Gastroesophageal sphincter (tissue), 4 donors: Measurements from ENCODE around the gene ORAI2. TPM values are rescaled to one million over a fixed set of nuclear protein-coding genes. Genes with fewer than 3 reads are reported as not detected.

ENCODE experiments used
- ATAC-seq: fragments of 150-250 bp; one replicate; pipeline ENCODE4 v1.9.1; 2016; ENCODE audit warnings: mild to moderate bottlenecking, moderate library complexity
- H3K27ac ChIP-seq, 4 donors: fragments of 200-600 bp; sonication (generic) in 3 of 4; 1 replicate in 3 of 4; 2 replicates in 1 of 4; pipeline ENCODE4 v1.5.1; 2016 to 2019
- H3K27me3 ChIP-seq: fragments of 200-600 bp; sonication (generic); one replicate; pipeline ENCODE4 v1.5.1; 2019
- H3K36me3 ChIP-seq, 2 donors: fragments of 200-600 bp; sonication (generic); one replicate each; pipeline ENCODE4 v1.5.1; 2019; ENCODE audit warnings: control low read depth in 1 of 2
- H3K4me1 ChIP-seq, 3 donors: fragments of 200-600 bp; sonication (generic); 1 replicate in 2 of 3; 2 replicates in 1 of 3; pipeline ENCODE4 v1.5.1; 2016 to 2019; ENCODE audit warnings: control low read depth in 2 of 3
- H3K4me3 ChIP-seq, 2 donors: fragments of 200-600 bp; sonication (generic); one replicate each; pipeline ENCODE4 v1.5.1; 2019; ENCODE audit warnings: mild to moderate bottlenecking in 1 of 2, moderate library complexity in 1 of 2
- H3K9me3 ChIP-seq, 3 donors: fragments of 200-600 bp; sonication (generic); one replicate each; pipeline ENCODE4 v1.5.1; 2017 to 2019; ENCODE audit warnings: control low read depth in 2 of 3
- EP300 ChIP-seq: sonication (generic); formaldehyde crosslinking; IDR thresholded peaks from one replicate; pipeline ENCODE4 v1.6.1; 2017; ENCODE audit warnings: antibody characterized with exemption, mild to moderate bottlenecking
- POLR2A ChIP-seq, 2 donors: fragments of 450-650 bp; IDR thresholded peaks; one replicate each; pipeline ENCODE4 v1.6.1; 2017; ENCODE audit warnings: antibody characterized with exemption in 2 of 2, mild to moderate bottlenecking in 2 of 2, moderate library complexity in 1 of 2
- POLR2AphosphoS5 ChIP-seq: sonication (generic); formaldehyde crosslinking; IDR thresholded peaks from one replicate; pipeline ENCODE4 v1.6.1; 2017; ENCODE audit warnings: antibody characterized with exemption
- WGBS, 2 donors: methylation state at CpG; one replicate each; pipeline ENCODE4 v1.1.5; 2018; ENCODE audit warnings: low coverage in 1 of 2; 5-methylcytosine and 5-hydroxymethylcytosine counted together
- total RNA-seq, 4 donors: library from RNA; depleted of rRNA; stranded (reverse); fragments of >200 nt; gene quantifications; one replicate each; pipeline ENCODE4 v1.1.0, GENCODE V29; 2016
- TF ChIP-seq, protein P1 (sequence below), 4 experiments: fragments of 200-600 bp in 2 of 4; fragments of 450-650 bp in 2 of 4; sonication (generic) in 1 of 4; IDR thresholded peaks; one replicate each; pipeline ENCODE4 v1.5.1; 2017 to 2019; ENCODE audit warnings: antibody characterized with exemption in 4 of 4, mild to moderate bottlenecking in 2 of 4, moderate library complexity in 2 of 4

The ORAI2 gene
- total RNA-seq, 4 donors from 2014 or later, result 3.3 to 15.6 (median 6.7) TPM

DNA sequence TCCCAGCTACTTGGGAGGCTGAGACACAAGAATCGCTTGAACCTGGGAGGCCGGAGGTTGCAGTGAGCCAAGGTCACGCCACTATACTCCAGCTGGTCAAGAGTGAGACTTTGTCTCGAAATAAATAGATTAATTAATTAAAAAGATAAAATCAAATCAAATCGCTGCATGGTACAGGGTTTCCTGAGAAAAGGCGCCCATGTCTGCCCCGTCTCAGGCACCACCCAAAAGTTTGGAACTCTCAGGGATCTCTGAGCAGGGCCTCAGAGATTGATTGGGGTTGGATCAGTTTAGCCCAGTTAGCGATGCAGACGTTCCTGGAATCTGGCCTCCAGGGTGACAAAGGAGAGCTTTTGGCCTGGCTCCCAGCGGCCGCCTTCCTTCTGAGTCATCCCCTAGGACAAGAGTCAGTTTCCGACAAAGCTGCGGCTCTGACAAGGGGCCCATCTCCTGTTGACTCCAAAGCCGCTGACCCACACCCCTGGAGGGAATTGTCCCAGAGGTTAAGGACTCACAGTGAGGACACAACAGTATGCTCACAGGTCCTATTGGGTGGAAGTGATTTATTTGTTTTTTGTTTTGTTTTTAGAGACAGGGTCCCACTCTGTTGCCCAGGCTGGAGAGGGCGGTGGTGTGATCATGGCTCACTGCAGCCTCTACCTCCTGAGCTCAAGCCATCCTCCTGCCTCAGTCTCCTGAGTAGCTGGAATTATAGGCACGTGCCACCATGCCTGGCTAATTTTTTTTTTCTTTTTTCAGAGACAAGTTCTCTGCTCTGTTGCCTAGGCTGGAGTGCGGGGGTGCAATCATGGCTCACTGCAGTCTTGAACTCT is 6.8 kb downstream of the ORAI2 start:
- H3K9me3 ChIP-seq, result no peaks in the 10 kb centered on the region
- no peak overlapping the region for H3K27ac ChIP-seq
- peak; percentile 71 for ATAC-seq

DNA sequence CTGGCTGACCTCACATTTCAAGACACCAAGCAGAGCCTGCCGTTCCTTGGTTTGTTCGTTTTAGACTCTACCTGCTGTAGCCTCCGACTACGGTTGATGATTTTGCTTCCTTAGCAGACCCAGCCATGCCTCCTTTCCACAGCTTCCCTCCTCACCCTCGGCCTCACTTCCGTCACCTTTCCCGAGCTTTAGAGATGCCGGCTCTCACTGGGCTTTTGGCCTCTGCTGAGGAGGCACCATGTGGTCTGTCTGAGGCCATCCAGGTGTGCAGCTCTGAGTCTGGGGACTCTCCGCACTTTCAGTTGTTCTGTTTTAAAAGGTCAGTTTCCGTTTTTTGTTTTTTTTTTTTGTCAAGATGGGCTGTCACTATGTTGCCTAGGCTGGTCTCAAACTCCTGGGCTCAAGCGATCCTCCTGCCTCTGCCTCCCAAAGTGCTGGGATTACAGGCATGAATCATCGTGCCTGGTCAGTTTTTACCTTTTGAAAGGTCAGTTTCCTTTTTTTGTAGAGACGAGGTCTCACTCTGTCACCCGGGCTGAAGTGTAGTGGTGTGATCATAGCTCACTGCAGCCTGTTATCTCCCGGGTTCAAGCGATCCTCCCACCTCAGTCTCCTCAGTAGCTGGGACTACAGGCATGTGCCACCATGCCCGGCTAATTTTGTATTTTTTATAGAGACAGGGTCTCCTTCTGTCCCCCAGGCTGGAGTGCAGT is 11.7 kb downstream of the ORAI2 start:
- Histone ChIP-seq H3K36me3 (peaks cover 0 to 29% of the 10 kb centered on the region in 2 donors), H3K4me1 (peaks cover 0 to under 1% (median 0%) of the 10 kb centered on the region in 3 donors), H3K27ac (no peak overlapping the region), H3K4me3 (no peak overlapping the region), H3K27me3 (no peaks in the 10 kb centered on the region), H3K9me3 (no peaks in the 10 kb centered on the region)
- WGBS, 2 donors, result 88 to 91% methylated on average over 8 to 13 of the region's 17 CpGs
- TF ChIP-seq, protein P1, sequence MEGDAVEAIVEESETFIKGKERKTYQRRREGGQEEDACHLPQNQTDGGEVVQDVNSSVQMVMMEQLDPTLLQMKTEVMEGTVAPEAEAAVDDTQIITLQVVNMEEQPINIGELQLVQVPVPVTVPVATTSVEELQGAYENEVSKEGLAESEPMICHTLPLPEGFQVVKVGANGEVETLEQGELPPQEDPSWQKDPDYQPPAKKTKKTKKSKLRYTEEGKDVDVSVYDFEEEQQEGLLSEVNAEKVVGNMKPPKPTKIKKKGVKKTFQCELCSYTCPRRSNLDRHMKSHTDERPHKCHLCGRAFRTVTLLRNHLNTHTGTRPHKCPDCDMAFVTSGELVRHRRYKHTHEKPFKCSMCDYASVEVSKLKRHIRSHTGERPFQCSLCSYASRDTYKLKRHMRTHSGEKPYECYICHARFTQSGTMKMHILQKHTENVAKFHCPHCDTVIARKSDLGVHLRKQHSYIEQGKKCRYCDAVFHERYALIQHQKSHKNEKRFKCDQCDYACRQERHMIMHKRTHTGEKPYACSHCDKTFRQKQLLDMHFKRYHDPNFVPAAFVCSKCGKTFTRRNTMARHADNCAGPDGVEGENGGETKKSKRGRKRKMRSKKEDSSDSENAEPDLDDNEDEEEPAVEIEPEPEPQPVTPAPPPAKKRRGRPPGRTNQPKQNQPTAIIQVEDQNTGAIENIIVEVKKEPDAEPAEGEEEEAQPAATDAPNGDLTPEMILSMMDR (IDR thresholded peaks at IDR 0.05), result no peak
- TF ChIP-seq POLR2AphosphoS5 (no peak), POLR2A (IDR thresholded peaks at IDR 0.05) (no peak), EP300 (no peak)
- ATAC-seq, result no peak

More for the DNA sequence above, 6.8 kb downstream of the ORAI2 start:
- no peak overlapping the region for H3K4me3 ChIP-seq
- H3K4me1 ChIP-seq, result peaks cover 0 to 5% (median 0%) of the 10 kb centered on the region in 3 donors
- TF ChIP-seq POLR2A (IDR thresholded peaks at IDR 0.05), result no peak
- no peak for TF ChIP-seq EP300
- TF ChIP-seq POLR2AphosphoS5, result no peak
- TF ChIP-seq, protein P1 (IDR thresholded peaks at IDR 0.05), result no peak
- WGBS, 2 donors, result 69 to 72% methylated on average over 12 to 14 of the region's 17 CpGs
- H3K27me3 ChIP-seq, result no peaks in the 10 kb centered on the region
- peaks cover 0 to 11% of the 10 kb centered on the region in 2 donors for H3K36me3 ChIP-seq

DNA sequence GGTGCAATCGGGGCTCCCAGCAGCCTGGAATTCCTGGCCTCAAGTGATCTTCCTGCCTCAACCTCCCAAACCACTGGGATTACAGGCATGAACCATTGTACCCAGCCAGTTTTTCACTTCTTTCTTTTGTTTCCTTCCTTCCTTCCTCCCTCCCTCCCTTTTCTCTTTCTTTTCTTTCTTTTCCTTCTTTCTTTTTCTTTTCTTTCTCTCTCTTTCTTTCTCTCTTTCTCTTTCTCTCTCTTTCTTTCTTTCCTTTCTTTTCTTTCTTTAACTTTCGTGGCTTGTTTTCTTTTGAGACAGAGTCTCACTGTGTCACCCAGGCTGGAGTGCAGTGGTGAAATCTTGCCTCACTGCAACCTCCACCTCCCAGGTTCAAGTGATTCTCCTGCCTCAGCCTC is 12.3 kb downstream of the ORAI2 start:
- H3K4me1 ChIP-seq, result no peaks in the 10 kb centered on the region
- H3K36me3 ChIP-seq, result peaks cover 0 to 29% of the 10 kb centered on the region in 2 donors
- no peak overlapping the region for H3K27ac ChIP-seq
- TF ChIP-seq POLR2A (IDR thresholded peaks at IDR 0.05), result no peak
- TF ChIP-seq POLR2AphosphoS5, result no peak
- no peak for TF ChIP-seq EP300
- TF ChIP-seq, protein P1 (IDR thresholded peaks at IDR 0.05), result no peak
- WGBS, 2 donors, result 100% methylated on average over 1 to 2 of the region's 2 CpGs
- no peaks in the 10 kb centered on the region for H3K27me3 ChIP-seq
- no peak for ATAC-seq
- H3K4me3 ChIP-seq, result no peak overlapping the region
- no peaks in the 10 kb centered on the region for H3K9me3 ChIP-seq

DNA sequence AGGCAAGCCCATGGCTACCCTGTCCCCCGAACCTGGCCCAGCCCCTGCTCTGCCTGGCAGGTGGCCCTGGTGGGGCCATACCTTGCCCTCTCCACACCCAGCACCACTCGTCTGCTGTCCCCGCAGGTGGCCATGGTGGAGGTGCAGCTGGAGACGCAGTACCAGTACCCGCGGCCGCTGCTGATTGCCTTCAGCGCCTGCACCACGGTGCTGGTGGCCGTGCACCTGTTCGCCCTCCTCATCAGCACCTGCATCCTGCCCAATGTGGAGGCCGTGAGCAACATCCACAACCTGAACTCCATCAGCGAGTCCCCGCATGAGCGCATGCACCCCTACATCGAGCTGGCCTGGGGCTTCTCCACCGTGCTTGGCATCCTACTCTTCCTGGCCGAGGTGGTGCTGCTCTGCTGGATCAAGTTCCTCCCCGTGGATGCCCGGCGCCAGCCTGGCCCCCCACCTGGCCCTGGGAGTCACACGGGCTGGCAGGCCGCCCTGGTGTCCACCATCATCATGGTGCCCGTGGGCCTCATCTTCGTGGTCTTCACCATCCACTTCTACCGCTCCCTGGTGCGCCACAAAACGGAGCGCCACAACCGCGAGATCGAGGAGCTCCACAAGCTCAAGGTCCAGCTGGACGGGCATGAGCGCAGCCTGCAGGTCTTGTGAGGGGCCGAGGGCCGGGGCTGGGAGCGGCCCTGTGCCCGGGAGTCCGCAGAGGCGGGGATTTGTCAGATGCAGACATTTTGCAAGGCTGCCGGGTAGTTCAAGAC is 13.2 kb downstream of the ORAI2 start:
- Histone ChIP-seq H3K9me3 (no peaks in the 10 kb centered on the region), H3K4me1 (no peaks in the 10 kb centered on the region), H3K36me3 (peaks cover 0 to 29% of the 10 kb centered on the region in 2 donors), H3K4me3 (no peak overlapping the region), H3K27me3 (no peaks in the 10 kb centered on the region), H3K27ac (no peak overlapping the region)
- TF ChIP-seq, protein P1 (IDR thresholded peaks at IDR 0.05), result no peak
- TF ChIP-seq EP300, result no peak
- no peak for TF ChIP-seq POLR2A (IDR thresholded peaks at IDR 0.05)
- no peak for TF ChIP-seq POLR2AphosphoS5
- 92% methylated on average over 11 of the region's 41 CpGs; no CpG with 5 or more reads in 1 of the 2 donors for WGBS, 2 donors
- ATAC-seq, result no peak
